GM18867 (cell line): ENCODE data around the gene CCDC85C.

Experiments
- ATAC-seq: cut with Tn5 transposase; IDR thresholded peaks from one replicate; pipeline ENCODE4 v1.9.1; 2021; ENCODE audit warnings: mild to moderate bottlenecking, moderate library complexity; ENCODE audit not compliant: unreplicated experiment

Gene CCDC85C

GRCh38 chr14:99459481-99460100, 144.4 kb downstream of the CCDC85C start:
- no peak for ATAC-seq

GRCh38 chr14:99454246-99454645, 149.8 kb downstream of the CCDC85C start:
- ATAC-seq, result no peak

GRCh38 chr14:99452968-99453367, 151.0 kb downstream of the CCDC85C start:
- no peak for ATAC-seq

GRCh38 chr14:99451234-99451633, 152.8 kb downstream of the CCDC85C start:
- no peak for ATAC-seq

- no peak for ATAC-seq
Measured at GRCh38 chr14:99450266-99450665, 153.7 kb downstream of the CCDC85C start.
